CD1c-positive myeloid dendritic cell (primary cell): Measurements from ENCODE around the gene FBLN1.
A peak's percentile ranks its signal among the peaks of the same experiment; 100 is the strongest.
"Not testable (repeated sequence)": the region's sequence is repeated elsewhere in the genome, so short reads cannot be mapped to it uniquely, and the experiment has no call there.

Experiments used
- DNase-seq: peaks from one replicate; pipeline ENCODE4 v3.0.0-alpha.2; 2016; ENCODE audit errors: extremely low spot score

FBLN1 gene

GRCh38 chr22:45502215-45503049 lies at the start of gene FBLN1:
TSS of gene FBLN1 (plus strand) at chr22:45502883. CDS start at chr22:45502986, 103 bp downstream.
- DNase-seq = peak; percentile 4

- DNase-seq = no peak
Observed at GRCh38 chr22:45453764-45454163, 48.9 kb upstream of the FBLN1 start.

- no peak for DNase-seq
Observed at GRCh38 chr22:45454275-45454674, 48.4 kb upstream of the FBLN1 start.

- DNase-seq = no peak
Observed at GRCh38 chr22:45455212-45455611, 47.5 kb upstream of the FBLN1 start.

GRCh38 chr22:45455621-45456020 lies 47.1 kb upstream of the FBLN1 start:
- no peak for DNase-seq

- no peak for DNase-seq
Observed at GRCh38 chr22:45456811-45457210, 45.9 kb upstream of the FBLN1 start.

GRCh38 chr22:45458532-45458931 lies 44.2 kb upstream of the FBLN1 start:
- DNase-seq = no peak

GRCh38 chr22:45459235-45459634 lies 43.4 kb upstream of the FBLN1 start:
- no peak for DNase-seq

- DNase-seq = no peak
Observed at GRCh38 chr22:45460288-45461109, 42.2 kb upstream of the FBLN1 start.

- DNase-seq = no peak
Observed at GRCh38 chr22:45462034-45462655, 40.5 kb upstream of the FBLN1 start.

- not testable (repeated sequence) for DNase-seq
Observed at GRCh38 chr22:45463691-45464090, 39.0 kb upstream of the FBLN1 start.

GRCh38 chr22:45465633-45466032 lies 37.0 kb upstream of the FBLN1 start:
- DNase-seq = no peak

- DNase-seq = no peak
Observed at GRCh38 chr22:45468872-45469271, 33.8 kb upstream of the FBLN1 start.

GRCh38 chr22:45469281-45470073 lies 33.2 kb upstream of the FBLN1 start:
- no peak for DNase-seq

GRCh38 chr22:45470871-45471270 lies 31.8 kb upstream of the FBLN1 start:
- no peak for DNase-seq

GRCh38 chr22:45472426-45472825 lies 30.3 kb upstream of the FBLN1 start:
- no peak for DNase-seq

- no peak for DNase-seq
Observed at GRCh38 chr22:45473626-45474237, 29.0 kb upstream of the FBLN1 start.

- no peak for DNase-seq
Observed at GRCh38 chr22:45475063-45475747, 27.5 kb upstream of the FBLN1 start.

- DNase-seq = no peak
Observed at GRCh38 chr22:45475851-45476514, 26.7 kb upstream of the FBLN1 start.

GRCh38 chr22:45476814-45477213 lies 25.9 kb upstream of the FBLN1 start:
- no peak for DNase-seq
